Neutrophil (primary cell): ENCODE results near the gene CLIC5.

Experiments used
- H3K27ac ChIP-seq: fragments of 200-600 bp; sonication (generic); 2 replicates; pipeline ENCODE4 v1.5.1; 2016; ENCODE audit warnings: mild to moderate bottlenecking, moderate library complexity
- H3K27me3 ChIP-seq: fragments of 200-600 bp; sonication (generic); 2 replicates; pipeline ENCODE4 v1.6.0; 2016; ENCODE audit warnings: mild to moderate bottlenecking
- H3K36me3 ChIP-seq: fragments of 200-600 bp; sonication (generic); 2 replicates; pipeline ENCODE4 v1.5.1; 2017
- H3K4me1 ChIP-seq, 2 experiments: fragments of 200-600 bp in 1 of 2; sonication (generic) in 1 of 2; 1 replicate in 1 of 2; 2 replicates in 1 of 2; pipeline versions ENCODE4 v1.5.1 to v1.6.1; 2013 to 2016; ENCODE audit warnings: low read depth in 1 of 2, low read length in 1 of 2, mild to moderate bottlenecking in 1 of 2, moderate library complexity in 1 of 2; ENCODE audit not compliant: control insufficient read depth in 1 of 2, insufficient read depth in 1 of 2
- H3K4me3 ChIP-seq, 2 experiments: fragments of 200-600 bp in 1 of 2; sonication (generic) in 1 of 2; 1 replicate in 1 of 2; 2 replicates in 1 of 2; pipeline ENCODE4 v1.5.1; 2013 to 2016; ENCODE audit warnings: low read depth in 1 of 2, low read length in 1 of 2, mild to moderate bottlenecking in 1 of 2, moderate library complexity in 1 of 2
- H3K9me3 ChIP-seq: fragments of 200-600 bp; sonication (generic); 2 replicates; pipeline ENCODE4 v1.5.1; 2016
- TF ChIP-seq, protein P1 (sequence below): fragments of 200-600 bp; sonication (generic); IDR thresholded peaks from 2 replicates; pipeline ENCODE4 v1.5.1; 2016; ENCODE audit warnings: antibody characterized with exemption

Gene CLIC5

DNA sequence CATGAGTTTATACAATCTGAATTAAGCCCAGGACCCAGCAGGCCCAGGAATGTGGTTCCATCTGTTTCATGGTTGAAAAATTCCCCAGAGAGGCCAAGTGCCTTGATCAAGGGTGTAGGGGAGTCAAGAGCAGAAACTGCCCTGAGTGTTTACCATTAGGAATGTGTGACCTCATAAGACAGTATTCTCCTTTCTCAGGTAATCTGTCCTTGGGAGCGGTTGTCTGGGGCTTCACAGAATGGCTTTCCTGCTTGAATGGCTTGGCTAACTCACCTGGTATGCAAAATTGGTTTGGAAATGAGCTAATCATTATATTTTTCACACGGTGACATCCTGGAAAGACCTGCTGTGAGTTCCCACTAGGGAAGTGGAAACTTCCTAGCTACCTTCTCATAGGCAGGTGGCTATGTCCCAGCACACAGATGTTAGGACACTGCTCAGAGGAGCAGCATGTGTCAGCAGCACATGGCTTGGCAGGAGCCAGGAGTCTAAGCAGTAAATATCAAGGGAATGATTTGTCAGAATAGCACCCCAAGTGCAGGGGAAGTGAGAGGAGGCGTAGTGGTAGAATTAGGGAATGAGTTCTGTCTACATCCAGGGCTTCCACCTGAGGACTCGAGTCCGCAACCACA is 17.7 kb downstream of the CLIC5 start:
- TF ChIP-seq, protein P1, sequence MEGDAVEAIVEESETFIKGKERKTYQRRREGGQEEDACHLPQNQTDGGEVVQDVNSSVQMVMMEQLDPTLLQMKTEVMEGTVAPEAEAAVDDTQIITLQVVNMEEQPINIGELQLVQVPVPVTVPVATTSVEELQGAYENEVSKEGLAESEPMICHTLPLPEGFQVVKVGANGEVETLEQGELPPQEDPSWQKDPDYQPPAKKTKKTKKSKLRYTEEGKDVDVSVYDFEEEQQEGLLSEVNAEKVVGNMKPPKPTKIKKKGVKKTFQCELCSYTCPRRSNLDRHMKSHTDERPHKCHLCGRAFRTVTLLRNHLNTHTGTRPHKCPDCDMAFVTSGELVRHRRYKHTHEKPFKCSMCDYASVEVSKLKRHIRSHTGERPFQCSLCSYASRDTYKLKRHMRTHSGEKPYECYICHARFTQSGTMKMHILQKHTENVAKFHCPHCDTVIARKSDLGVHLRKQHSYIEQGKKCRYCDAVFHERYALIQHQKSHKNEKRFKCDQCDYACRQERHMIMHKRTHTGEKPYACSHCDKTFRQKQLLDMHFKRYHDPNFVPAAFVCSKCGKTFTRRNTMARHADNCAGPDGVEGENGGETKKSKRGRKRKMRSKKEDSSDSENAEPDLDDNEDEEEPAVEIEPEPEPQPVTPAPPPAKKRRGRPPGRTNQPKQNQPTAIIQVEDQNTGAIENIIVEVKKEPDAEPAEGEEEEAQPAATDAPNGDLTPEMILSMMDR: no peak
- H3K36me3 ChIP-seq: no peaks in the 10 kb centered on the region
- H3K9me3 ChIP-seq: no peaks in the 10 kb centered on the region
- H3K27ac ChIP-seq: no peak overlapping the region
- H3K27me3 ChIP-seq: no peaks in the 10 kb centered on the region
- H3K4me1 ChIP-seq: no peaks in the 10 kb centered on the region
- no peak overlapping the region for H3K4me3 ChIP-seq

DNA sequence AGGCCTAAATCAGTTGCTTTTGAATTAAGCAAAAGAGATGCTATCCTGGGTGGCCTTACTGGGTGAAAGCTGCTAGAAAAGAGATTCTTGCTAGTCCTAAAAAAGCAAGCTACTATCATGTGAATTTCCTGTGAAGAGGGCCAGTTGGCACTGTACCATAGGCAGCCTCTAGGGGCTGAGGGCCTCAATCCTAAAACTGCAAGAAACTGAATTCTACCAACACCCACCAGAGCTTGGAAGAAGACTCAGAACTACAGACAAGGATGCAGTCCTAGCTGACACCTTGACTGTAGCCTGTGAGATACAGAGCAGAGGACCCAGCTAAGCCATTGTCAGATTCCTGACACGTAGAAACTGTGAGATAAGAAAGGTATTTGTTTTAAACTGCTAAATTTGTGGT is 24.5 kb downstream of the CLIC5 start:
- TF ChIP-seq, protein P1: no peak
- no peaks in the 10 kb centered on the region for H3K9me3 ChIP-seq
- no peaks in the 10 kb centered on the region for H3K36me3 ChIP-seq
- no peak overlapping the region for H3K27ac ChIP-seq
- no peak overlapping the region for H3K4me3 ChIP-seq
- H3K27me3 ChIP-seq: no peaks in the 10 kb centered on the region
- H3K4me1 ChIP-seq: no peaks in the 10 kb centered on the region

DNA sequence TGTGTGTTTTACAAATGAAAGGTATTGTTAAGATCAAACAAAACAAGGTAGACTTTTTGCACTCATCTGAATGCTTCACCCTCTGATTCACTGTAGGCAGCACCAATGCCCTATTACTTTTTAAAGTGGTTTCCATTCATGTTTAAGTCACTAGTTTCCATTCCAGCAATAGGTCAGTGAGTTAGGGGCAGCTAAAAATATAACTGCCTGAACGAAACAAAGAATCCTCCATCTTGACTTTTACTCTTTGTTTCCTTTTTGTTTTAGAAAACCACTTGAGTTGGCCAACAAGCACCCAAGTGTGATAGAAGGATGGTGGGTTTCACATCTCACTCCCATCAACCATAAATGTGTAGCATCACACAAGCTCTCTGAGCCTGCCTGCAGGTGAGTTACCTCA is 25.5 kb downstream of the CLIC5 start:
- no peaks in the 10 kb centered on the region for H3K4me1 ChIP-seq
- H3K4me3 ChIP-seq: no peak overlapping the region
- no peak overlapping the region for H3K27ac ChIP-seq
- H3K27me3 ChIP-seq: no peaks in the 10 kb centered on the region
- no peaks in the 10 kb centered on the region for H3K9me3 ChIP-seq
- TF ChIP-seq, protein P1: no peak
- no peaks in the 10 kb centered on the region for H3K36me3 ChIP-seq

DNA sequence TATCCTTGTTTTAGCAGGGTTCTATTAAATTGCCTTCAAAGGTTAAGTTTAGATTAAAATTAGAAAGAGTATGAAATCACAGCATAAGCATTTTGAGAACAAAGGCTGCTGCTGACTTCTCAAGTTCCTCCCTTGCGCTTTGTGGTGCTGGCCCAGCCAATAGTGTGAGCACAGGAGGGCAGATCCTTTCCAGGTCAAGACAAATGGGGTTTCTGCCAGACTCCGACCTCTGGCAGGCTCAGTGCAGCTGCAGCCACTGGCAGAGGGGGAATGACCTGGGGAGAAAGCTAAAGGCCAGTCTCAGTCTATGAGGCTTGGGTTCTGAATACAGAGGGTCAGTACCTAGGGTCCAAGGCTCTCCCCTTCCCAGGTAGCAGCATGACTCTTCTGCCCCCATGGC is 27.0 kb downstream of the CLIC5 start:
- H3K27ac ChIP-seq: no peak overlapping the region
- no peak overlapping the region for H3K4me3 ChIP-seq
- H3K9me3 ChIP-seq: no peaks in the 10 kb centered on the region
- H3K27me3 ChIP-seq: no peaks in the 10 kb centered on the region
- no peaks in the 10 kb centered on the region for H3K36me3 ChIP-seq
- TF ChIP-seq, protein P1: no peak
- H3K4me1 ChIP-seq: no peaks in the 10 kb centered on the region

DNA sequence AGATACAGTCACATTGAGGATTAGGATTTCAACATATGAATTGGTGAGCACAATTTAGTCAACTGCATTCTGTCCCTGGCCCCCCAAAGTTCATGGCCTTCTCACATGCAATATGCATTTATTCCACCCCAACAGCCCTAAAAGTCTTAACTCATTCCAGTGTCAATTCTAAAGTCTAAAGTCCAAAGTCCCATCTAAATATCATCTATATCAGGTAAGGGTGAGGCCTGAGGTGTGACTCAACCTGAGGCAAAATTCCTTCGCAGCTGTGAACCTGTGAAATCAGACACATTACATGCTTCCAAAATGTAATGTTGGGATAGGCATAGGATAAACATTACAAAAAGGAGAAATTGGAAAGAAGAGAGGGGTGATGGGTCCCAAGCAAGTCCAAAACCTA is 27.8 kb downstream of the CLIC5 start:
- no peaks in the 10 kb centered on the region for H3K27me3 ChIP-seq
- H3K4me1 ChIP-seq: no peaks in the 10 kb centered on the region
- no peak overlapping the region for H3K27ac ChIP-seq
- no peaks in the 10 kb centered on the region for H3K9me3 ChIP-seq
- H3K36me3 ChIP-seq: no peaks in the 10 kb centered on the region
- TF ChIP-seq, protein P1: no peak
- H3K4me3 ChIP-seq: no peak overlapping the region
